ENCODE results near the gene GALE.
"Not testable (repeated sequence)": the region's sequence is repeated elsewhere in the genome, so short reads cannot be mapped to it uniquely, and the experiment has no call there.

The GALE gene

DNA sequence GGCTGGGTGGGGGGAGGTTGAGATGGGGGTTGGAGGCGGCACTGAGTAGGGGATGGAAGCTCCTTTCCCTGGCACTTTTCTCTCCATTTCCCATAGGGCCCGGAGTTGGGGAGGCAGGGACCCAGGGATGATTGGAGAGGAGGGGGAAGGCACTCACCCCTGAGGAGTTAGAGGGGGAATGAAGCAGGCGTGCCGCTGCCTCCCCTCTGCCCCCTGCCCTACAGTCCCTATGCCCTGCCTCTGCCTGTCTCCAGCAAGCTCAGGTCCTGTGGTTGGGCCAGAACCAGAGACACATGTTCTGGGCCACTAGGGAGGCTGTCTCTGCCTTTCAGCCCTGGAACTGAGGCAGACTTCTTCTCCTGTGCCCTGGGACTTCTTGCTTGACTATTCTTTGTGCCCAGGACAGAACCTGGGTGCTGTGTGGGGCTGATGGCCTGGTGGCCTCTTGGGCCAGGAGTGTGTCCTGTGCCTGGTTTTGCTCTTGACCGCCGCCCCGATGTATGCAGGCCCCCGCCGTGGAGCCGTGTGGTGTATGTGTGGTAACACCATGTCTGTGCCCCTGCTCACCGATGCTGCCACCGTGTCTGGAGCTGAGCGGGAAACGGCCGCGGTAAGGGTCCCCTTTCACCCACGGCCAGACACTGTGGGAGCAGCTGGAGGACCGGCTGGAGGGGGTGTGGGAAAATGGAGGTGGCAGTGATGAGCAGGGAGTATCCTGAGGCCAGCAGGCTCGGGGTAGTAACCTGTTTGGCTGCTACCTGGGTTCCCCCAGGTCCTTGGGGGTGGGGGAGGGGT is 8.2 kb downstream of the GALE start:
- no peak for DNase-seq

DNA sequence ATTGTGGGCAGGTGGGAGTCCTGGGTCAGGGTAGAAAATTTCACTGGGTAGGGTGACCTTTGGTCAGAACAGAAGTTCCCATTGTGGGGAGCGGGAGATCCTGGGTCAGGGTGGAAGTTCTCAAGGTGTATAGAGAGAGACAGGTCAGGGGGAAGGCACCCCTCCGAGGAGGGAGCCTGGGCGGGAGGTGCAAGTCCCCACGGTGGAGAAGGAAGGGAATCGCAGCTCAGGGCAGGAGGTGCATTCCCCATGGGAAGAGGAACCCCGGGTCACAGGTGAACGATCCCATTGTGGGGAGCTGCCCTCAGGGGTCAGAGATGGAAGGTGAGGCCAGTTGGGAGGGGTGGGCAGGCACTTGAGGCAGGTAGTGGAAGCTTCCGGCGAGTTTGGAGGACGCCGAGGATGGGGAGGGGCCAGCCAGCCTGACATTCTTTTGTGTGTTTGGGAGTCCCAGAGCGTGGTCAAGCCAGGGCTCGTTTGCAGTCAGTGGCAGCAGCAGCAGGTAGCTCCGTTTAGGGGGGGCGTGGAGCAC is 9.0 kb downstream of the GALE start:
- no peak for DNase-seq

- peak; percentile 90 for DNase-seq
These were observed 9.6 kb downstream of the GALE start, which contains the start of gene LYPLA2 for GRCh38 chr1:23790696-23791515. Gene LYPLA2 (plus strand): TSS chr1:23791145. CDS start chr1:23792683, 1,538 bp downstream.

DNA sequence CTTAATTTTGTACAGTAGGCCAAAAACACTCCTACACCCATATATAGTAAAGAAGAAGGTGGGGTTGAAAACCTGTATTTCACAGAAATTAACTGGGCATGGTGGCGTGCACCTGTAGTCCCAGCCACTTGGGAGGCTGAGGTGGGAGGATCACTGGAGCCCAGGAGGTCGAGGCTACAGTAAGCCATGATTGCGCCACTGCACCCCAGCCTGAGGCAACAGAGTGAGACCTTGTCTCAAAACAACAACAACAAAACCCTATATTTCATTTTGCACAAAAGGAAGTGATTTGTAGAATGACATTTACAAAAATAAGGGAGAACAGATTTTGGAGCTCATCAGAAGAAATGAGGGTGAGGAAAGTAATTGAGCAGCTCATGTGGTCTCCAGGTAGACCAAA is 11.9 kb downstream of the GALE start:
- DNase-seq: no peak

DNA sequence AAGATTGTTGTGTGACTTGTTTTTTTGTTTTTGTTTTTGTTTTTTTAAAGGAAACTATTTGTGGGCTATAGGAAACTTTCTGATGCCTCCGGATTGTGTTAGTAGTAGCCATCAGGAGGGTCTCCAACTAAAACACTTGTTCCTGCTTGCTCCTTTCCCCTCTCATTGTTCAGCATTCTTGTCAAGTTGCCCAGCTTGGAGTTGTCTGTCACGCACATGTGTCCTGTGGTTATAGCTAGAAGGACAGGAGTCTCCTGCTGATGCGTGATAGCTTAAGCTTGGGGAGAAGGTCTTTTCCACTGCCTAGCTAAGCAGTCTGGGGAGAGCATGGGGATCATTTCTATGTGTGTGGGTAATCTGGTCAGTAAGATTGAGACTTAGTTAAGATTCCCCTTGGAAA is 12.9 kb downstream of the GALE start:
- DNase-seq: no peak

- DNase-seq: no peak
These were observed 15.7 kb downstream of the GALE start for GRCh38 chr1:23784846-23785245.

DNA sequence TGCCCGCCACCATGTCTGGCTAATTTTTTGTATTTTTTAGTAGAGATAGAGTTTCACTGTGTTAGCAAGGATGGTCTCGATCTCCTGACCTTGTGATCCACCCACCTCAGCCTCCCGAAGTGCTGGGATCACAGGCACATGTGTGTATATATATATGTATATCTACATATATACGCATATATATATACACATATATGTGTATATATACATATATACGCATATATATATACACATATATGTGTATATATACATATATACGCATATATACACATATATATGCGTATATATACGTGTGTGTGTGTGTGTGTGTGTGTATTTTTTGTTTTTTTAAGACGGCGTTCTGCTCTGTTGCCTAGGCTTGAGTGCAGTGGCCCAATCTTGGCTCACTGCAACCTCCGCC is 17.4 kb downstream of the GALE start:
- DNase-seq: not testable (repeated sequence)

GRCh38 chr1:23779826-23780371 is 20.7 kb downstream of the GALE start:
- DNase-seq: peak; percentile 53

- DNase-seq: peak; percentile 80
These were observed 22.4 kb downstream of the GALE start, which contains the start of gene PITHD1 for GRCh38 chr1:23777979-23778814. Gene PITHD1 (plus strand): TSS chr1:23778418. CDS start chr1:23778516, 98 bp downstream.

DNA sequence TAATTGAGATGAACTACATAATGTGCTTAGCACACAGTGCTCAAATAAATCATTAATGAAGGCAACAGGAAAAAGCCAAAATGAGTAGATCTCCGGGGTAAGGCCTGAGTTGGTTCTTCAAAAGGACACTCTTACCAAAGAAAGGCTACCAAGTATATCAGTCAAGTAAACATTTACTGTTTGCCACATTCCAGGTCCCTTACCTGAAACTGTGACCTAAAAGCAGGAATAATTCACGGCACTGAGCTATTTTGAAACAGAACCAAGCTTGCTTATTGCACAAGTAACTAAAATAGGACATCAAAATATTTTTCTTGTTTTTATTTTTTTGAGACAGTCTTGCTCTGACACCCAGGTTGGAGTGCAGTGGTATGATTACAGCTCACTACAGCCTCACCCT is 24.3 kb downstream of the GALE start:
- no peak for DNase-seq

- DNase-seq: no peak
These were observed 26.2 kb downstream of the GALE start for GRCh38 chr1:23774174-23774880.

- DNase-seq: no peak
These were observed 27.7 kb downstream of the GALE start for GRCh38 chr1:23772854-23773242.

DNA sequence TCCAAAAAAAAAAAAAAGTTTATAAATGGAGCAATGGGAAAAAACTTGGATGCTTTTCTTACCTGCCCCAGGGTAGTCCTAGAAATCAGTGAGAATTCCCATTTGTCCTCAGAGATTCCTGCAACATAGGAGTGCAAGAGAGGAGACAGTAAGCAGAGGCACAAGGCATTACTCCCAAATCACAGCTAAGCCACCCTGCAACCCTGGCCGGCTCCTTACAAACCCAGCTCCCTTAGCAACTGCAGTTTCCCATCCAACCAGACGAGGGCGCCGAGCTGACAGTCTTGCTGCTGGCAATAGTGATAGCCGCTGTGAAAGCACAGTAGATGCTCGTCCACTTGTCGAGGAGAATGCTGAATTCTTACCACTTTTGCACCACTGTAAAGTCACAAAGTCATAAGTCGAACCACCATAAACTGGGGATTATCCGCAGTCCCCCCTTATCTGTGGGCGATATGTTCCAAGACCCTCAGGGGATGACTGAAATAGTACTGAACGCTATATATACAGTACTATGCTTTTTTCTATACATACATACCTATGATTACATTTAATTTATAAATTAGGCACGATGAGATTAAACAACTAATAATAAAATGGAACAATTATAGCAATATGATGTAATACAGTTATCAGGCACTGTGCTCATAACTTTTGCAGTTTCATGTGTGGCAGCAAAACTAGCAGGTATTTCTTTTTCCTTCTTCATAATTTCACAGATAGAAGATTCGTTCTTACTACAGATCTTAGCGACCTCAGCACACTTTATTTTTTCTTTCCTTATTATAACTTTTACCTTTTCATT is 28.3 kb downstream of the GALE start:
- peak; percentile 69 for DNase-seq

- no peak for DNase-seq
These were observed 31.8 kb downstream of the GALE start for GRCh38 chr1:23768733-23769132.

GRCh38 chr1:23763041-23763577 is 37.4 kb downstream of the GALE start:
- DNase-seq: no peak

- no peak for DNase-seq
These were observed 41.3 kb downstream of the GALE start for GRCh38 chr1:23759277-23759676.

- no peak for DNase-seq
These were observed 42.7 kb downstream of the GALE start for GRCh38 chr1:23757812-23758211.

GRCh38 chr1:23756676-23757075 is 43.9 kb downstream of the GALE start:
- DNase-seq: peak; percentile 16

GRCh38 chr1:23752909-23753308 is 47.6 kb downstream of the GALE start:
- DNase-seq: no peak

GRCh38 chr1:23751815-23752200 is 48.7 kb downstream of the GALE start:
- no peak for DNase-seq
